Stimulated activated effector memory CD8-positive, alpha-beta T cell treated with anti-CD3 and anti-CD28 coated beads, Interleukin-12 subunit alpha, Interleukin-12 subunit beta, amount 100 ng/mL, for 72 hours (primary cell): Measurements from ENCODE around the gene ATP8B4.
A peak's percentile ranks its signal among the peaks of the same experiment; 100 is the strongest.

Experiments
- ATAC-seq: fragments of 150-1000 bp; cut with Tn5 transposase; 2 replicates; pipeline ENCODE4 v1.10.0; 2021
- DNase-seq, 2 donors: peaks; one replicate each; pipeline ENCODE4 v3.0.0; 2021 to 2022; ENCODE audit warnings: low spot score in 2 of 2
- H3K27ac Mint-ChIP-seq: one replicate; pipeline ENCODE4 v1.8.0; 2022; ENCODE audit warnings: mild to moderate bottlenecking, mixed read lengths
- H3K36me3 Mint-ChIP-seq: one replicate; pipeline ENCODE4 v1.8.0; 2022; ENCODE audit warnings: mild to moderate bottlenecking, mixed read lengths
- H3K4me1 Mint-ChIP-seq: one replicate; pipeline ENCODE4 v1.8.0; 2022; ENCODE audit warnings: mixed read lengths
- H3K4me3 Mint-ChIP-seq: one replicate; pipeline ENCODE4 v1.8.0; 2022; ENCODE audit warnings: mild to moderate bottlenecking, mixed read lengths
- H3K9me3 Mint-ChIP-seq: one replicate; pipeline ENCODE4 v1.8.0; 2022; ENCODE audit warnings: mixed read lengths

The ATP8B4 gene

GRCh38 chr15:49905221-49905620, 213.8 kb downstream of the ATP8B4 start:
- DNase-seq (no peak), ATAC-seq (no peak)
- H3K4me3 Mint-ChIP-seq = no peak overlapping the region
- H3K9me3 Mint-ChIP-seq = peaks cover 3% of the 10 kb centered on the region
- H3K4me1 Mint-ChIP-seq = no peaks in the 10 kb centered on the region
- peaks cover 12% of the 10 kb centered on the region for H3K36me3 Mint-ChIP-seq
- no peak overlapping the region for H3K27ac Mint-ChIP-seq

GRCh38 chr15:49904296-49904695, 214.7 kb downstream of the ATP8B4 start:
- no peaks in the 10 kb centered on the region for H3K9me3 Mint-ChIP-seq
- H3K4me1 Mint-ChIP-seq = no peaks in the 10 kb centered on the region
- DNase-seq (no peak), ATAC-seq (no peak)
- H3K36me3 Mint-ChIP-seq = peaks cover 7% of the 10 kb centered on the region
- H3K4me3 Mint-ChIP-seq = no peak overlapping the region
- no peak overlapping the region for H3K27ac Mint-ChIP-seq

GRCh38 chr15:49902685-49903501, 216.1 kb downstream of the ATP8B4 start:
- Mint-ChIP-seq H3K9me3 (no peaks in the 10 kb centered on the region), H3K36me3 (peaks cover 3% of the 10 kb centered on the region), H3K27ac (no peak overlapping the region), H3K4me3 (no peak overlapping the region), H3K4me1 (no peaks in the 10 kb centered on the region)
- DNase-seq = no peak
- no peak for ATAC-seq

- DNase-seq (no peak), ATAC-seq (peak; percentile 31)
- no peaks in the 10 kb centered on the region for H3K9me3 Mint-ChIP-seq
- H3K4me3 Mint-ChIP-seq = no peak overlapping the region
- no peaks in the 10 kb centered on the region for H3K4me1 Mint-ChIP-seq
- peaks cover 9% of the 10 kb centered on the region for H3K36me3 Mint-ChIP-seq
- H3K27ac Mint-ChIP-seq = no peak overlapping the region
Measured at GRCh38 chr15:49901996-49902684, 216.9 kb downstream of the ATP8B4 start.

GRCh38 chr15:49901321-49901720, 217.7 kb downstream of the ATP8B4 start:
- Mint-ChIP-seq H3K4me3 (no peak overlapping the region), H3K9me3 (no peaks in the 10 kb centered on the region), H3K27ac (no peak overlapping the region), H3K36me3 (peaks cover 16% of the 10 kb centered on the region), H3K4me1 (no peaks in the 10 kb centered on the region)
- DNase-seq = no peak
- no peak for ATAC-seq

- Mint-ChIP-seq H3K27ac (no peak overlapping the region), H3K4me1 (no peaks in the 10 kb centered on the region), H3K36me3 (peaks cover 16% of the 10 kb centered on the region), H3K9me3 (no peaks in the 10 kb centered on the region), H3K4me3 (no peak overlapping the region)
- ATAC-seq = no peak
- DNase-seq = no peak
Measured at GRCh38 chr15:49900903-49901235, 218.2 kb downstream of the ATP8B4 start.

GRCh38 chr15:49900006-49900902, 218.8 kb downstream of the ATP8B4 start:
- peaks cover 16% of the 10 kb centered on the region for H3K36me3 Mint-ChIP-seq
- H3K9me3 Mint-ChIP-seq = no peaks in the 10 kb centered on the region
- DNase-seq (no peak), ATAC-seq (no peak)
- no peak overlapping the region for H3K27ac Mint-ChIP-seq
- no peak overlapping the region for H3K4me3 Mint-ChIP-seq
- no peaks in the 10 kb centered on the region for H3K4me1 Mint-ChIP-seq

GRCh38 chr15:49898575-49899283, 220.3 kb downstream of the ATP8B4 start:
- no peak overlapping the region for H3K4me3 Mint-ChIP-seq
- no peaks in the 10 kb centered on the region for H3K4me1 Mint-ChIP-seq
- ATAC-seq (peak; percentile 61), DNase-seq (no peak)
- peaks cover 16% of the 10 kb centered on the region for H3K36me3 Mint-ChIP-seq
- H3K27ac Mint-ChIP-seq = no peak overlapping the region
- H3K9me3 Mint-ChIP-seq = no peaks in the 10 kb centered on the region

- Mint-ChIP-seq H3K4me1 (no peaks in the 10 kb centered on the region), H3K9me3 (no peaks in the 10 kb centered on the region), H3K4me3 (no peak overlapping the region), H3K27ac (no peak overlapping the region), H3K36me3 (peaks cover 16% of the 10 kb centered on the region)
- ATAC-seq (no peak), DNase-seq (no peak)
Measured at GRCh38 chr15:49898097-49898496, 220.9 kb downstream of the ATP8B4 start.

GRCh38 chr15:49895347-49896223, 223.4 kb downstream of the ATP8B4 start:
- Mint-ChIP-seq H3K27ac (no peak overlapping the region), H3K4me1 (no peaks in the 10 kb centered on the region), H3K36me3 (peaks cover 33% of the 10 kb centered on the region), H3K4me3 (no peak overlapping the region), H3K9me3 (no peaks in the 10 kb centered on the region)
- DNase-seq = no peak
- no peak for ATAC-seq

GRCh38 chr15:49890689-49891088, 228.3 kb downstream of the ATP8B4 start:
- Mint-ChIP-seq H3K4me3 (no peak overlapping the region), H3K4me1 (no peaks in the 10 kb centered on the region), H3K27ac (no peak overlapping the region), H3K9me3 (no peaks in the 10 kb centered on the region), H3K36me3 (peaks cover 36% of the 10 kb centered on the region)
- DNase-seq (no peak), ATAC-seq (no peak)

GRCh38 chr15:49889536-49889935, 229.5 kb downstream of the ATP8B4 start:
- Mint-ChIP-seq H3K36me3 (peaks cover 37% of the 10 kb centered on the region), H3K4me1 (no peaks in the 10 kb centered on the region), H3K9me3 (no peaks in the 10 kb centered on the region), H3K4me3 (no peak overlapping the region), H3K27ac (no peak overlapping the region)
- ATAC-seq (no peak), DNase-seq (no peak)

- Mint-ChIP-seq H3K4me1 (no peaks in the 10 kb centered on the region), H3K36me3 (peaks cover 37% of the 10 kb centered on the region)
Measured at GRCh38 chr15:49888734-49889133, 230.3 kb downstream of the ATP8B4 start.

GRCh38 chr15:49888323-49888693, 230.7 kb downstream of the ATP8B4 start:
- no peaks in the 10 kb centered on the region for H3K4me1 Mint-ChIP-seq
- no peak for ATAC-seq
- no peaks in the 10 kb centered on the region for H3K9me3 Mint-ChIP-seq
- H3K36me3 Mint-ChIP-seq = peaks cover 37% of the 10 kb centered on the region
- DNase-seq = no peak
- H3K4me3 Mint-ChIP-seq = no peak overlapping the region
- H3K27ac Mint-ChIP-seq = no peak overlapping the region

More at GRCh38 chr15:49888734-49889133, 230.3 kb downstream of the ATP8B4 start:
- no peak overlapping the region for H3K4me3 Mint-ChIP-seq
- H3K9me3 Mint-ChIP-seq = no peaks in the 10 kb centered on the region
- no peak for DNase-seq
- ATAC-seq = no peak
- no peak overlapping the region for H3K27ac Mint-ChIP-seq
